Parathyroid adenoma (tissue), 2 donors: ENCODE measurements around the gene HS3ST6.
A peak's percentile ranks its signal among the peaks of the same experiment; 100 is the strongest.
"Not testable (repeated sequence)": the region's sequence is repeated elsewhere in the genome, so short reads cannot be mapped to it uniquely, and the experiment has no call there.

Source experiments
- H2AFZ ChIP-seq: fragments of 300-600 bp; sonication (generic); one replicate; pipeline ENCODE4 v1.7.0; 2017; ENCODE audit warnings: antibody characterized with exemption, mild to moderate bottlenecking
- H3K27ac ChIP-seq: fragments of 300-600 bp; sonication (generic); one replicate; pipeline ENCODE4 v1.7.0; 2017
- H3K27me3 ChIP-seq: fragments of 300-600 bp; sonication (generic); one replicate; pipeline ENCODE4 v1.7.0; 2017; ENCODE audit warnings: low read length; ENCODE audit not compliant: control insufficient read depth, insufficient read depth
- H3K36me3 ChIP-seq: fragments of 300-600 bp; sonication (generic); one replicate; pipeline ENCODE4 v1.7.0; 2017; ENCODE audit warnings: low read length; ENCODE audit not compliant: control insufficient read depth, insufficient read depth
- H3K4me1 ChIP-seq: fragments of 300-600 bp; sonication (generic); one replicate; pipeline ENCODE4 v1.7.0; 2017; ENCODE audit warnings: control low read depth
- H3K4me2 ChIP-seq: fragments of 300-600 bp; sonication (generic); one replicate; pipeline ENCODE4 v1.7.0; 2017; ENCODE audit warnings: low read length
- H3K4me3 ChIP-seq: fragments of 300-600 bp; sonication (generic); one replicate; pipeline ENCODE4 v1.7.0; 2017; ENCODE audit warnings: low read depth, low read length
- H3K79me2 ChIP-seq: fragments of 300-600 bp; sonication (generic); one replicate; pipeline ENCODE4 v1.7.0; 2017; ENCODE audit warnings: control low read depth
- H3K9ac ChIP-seq: fragments of 300-600 bp; sonication (generic); one replicate; pipeline ENCODE4 v1.7.0; 2017; ENCODE audit warnings: mild to moderate bottlenecking
- H3K9me3 ChIP-seq: fragments of 300-600 bp; sonication (generic); one replicate; pipeline ENCODE4 v1.7.0; 2017; ENCODE audit warnings: low read length; ENCODE audit not compliant: control insufficient read depth
- TF ChIP-seq, protein P1 (sequence below): fragments of 300-600 bp; sonication (generic); IDR thresholded peaks from one replicate; pipeline ENCODE4 v1.7.0; 2017; ENCODE audit warnings: antibody characterized with exemption, mild to moderate bottlenecking
- donor health status: primary hyperparathyroidism.

Gene HS3ST6

DNA sequence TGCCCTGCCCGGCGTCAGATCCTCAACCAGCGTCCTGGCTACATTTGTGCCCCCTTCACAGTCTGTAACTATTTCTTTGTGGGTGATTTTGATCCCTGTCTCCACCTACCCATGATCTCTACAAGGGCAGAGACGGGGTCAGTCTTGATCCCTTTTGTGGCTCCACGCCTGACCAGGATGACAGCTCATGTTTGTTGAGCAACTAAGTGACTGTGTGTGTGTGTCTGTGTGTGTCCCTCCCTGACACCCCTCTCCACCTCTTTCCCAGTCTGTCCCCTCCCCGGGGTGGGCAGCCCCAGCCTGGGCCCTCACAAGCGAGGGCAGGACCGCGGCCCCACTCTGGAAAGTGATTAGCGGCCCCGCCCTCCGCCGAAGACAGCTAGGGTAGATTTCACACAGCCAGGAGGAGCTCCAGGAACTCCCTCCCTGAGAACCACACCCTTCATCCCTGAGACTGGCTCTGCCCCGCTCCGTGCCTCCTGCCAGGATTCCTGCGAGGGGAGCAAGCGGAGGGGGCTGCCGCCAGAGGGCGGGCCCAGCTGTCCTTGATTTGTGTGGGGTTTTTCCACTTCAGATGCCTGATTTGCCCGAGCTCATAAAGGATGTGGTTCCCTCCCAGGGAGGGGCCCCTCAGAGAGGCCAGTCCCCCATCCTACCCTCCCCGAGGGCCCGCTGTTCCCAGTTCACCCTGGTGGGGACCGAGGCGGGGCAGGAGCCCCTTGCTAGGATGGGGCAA lies 5.3 kb upstream of the HS3ST6 start:
- Histone ChIP-seq H3K27me3 (peaks cover 11% of the 10 kb centered on the region), H3K4me1 (no peaks in the 10 kb centered on the region), H3K9me3 (no peaks in the 10 kb centered on the region), H3K27ac (no peak overlapping the region), H3K9ac (no peak overlapping the region), H3K36me3 (no peaks in the 10 kb centered on the region), H3K79me2 (no peaks in the 10 kb centered on the region), H3K4me3 (no peak overlapping the region), H2AFZ (no peak overlapping the region), H3K4me2 (no peak overlapping the region)
- TF ChIP-seq, protein P1, sequence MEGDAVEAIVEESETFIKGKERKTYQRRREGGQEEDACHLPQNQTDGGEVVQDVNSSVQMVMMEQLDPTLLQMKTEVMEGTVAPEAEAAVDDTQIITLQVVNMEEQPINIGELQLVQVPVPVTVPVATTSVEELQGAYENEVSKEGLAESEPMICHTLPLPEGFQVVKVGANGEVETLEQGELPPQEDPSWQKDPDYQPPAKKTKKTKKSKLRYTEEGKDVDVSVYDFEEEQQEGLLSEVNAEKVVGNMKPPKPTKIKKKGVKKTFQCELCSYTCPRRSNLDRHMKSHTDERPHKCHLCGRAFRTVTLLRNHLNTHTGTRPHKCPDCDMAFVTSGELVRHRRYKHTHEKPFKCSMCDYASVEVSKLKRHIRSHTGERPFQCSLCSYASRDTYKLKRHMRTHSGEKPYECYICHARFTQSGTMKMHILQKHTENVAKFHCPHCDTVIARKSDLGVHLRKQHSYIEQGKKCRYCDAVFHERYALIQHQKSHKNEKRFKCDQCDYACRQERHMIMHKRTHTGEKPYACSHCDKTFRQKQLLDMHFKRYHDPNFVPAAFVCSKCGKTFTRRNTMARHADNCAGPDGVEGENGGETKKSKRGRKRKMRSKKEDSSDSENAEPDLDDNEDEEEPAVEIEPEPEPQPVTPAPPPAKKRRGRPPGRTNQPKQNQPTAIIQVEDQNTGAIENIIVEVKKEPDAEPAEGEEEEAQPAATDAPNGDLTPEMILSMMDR = peak; percentile 11

DNA sequence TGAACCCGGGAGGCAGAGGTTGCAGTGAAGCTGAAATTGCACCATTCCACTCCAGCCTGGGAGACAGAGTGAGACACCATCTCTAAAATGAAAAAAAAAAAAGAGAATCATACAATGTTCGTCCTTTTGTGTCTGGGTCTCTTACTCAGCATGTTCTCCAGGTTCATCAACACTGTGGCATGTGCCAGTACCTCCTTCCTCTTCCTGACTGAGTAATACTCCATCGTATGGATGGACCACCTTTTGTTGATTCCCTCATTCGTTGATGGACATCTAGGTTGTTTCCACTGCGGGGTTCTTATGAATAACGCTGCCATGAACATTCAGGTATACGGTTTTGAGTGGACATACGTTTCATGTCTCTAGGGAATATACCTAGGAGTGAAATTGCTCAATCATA lies 4.1 kb upstream of the HS3ST6 start:
- no peak overlapping the region for H2AFZ ChIP-seq
- H3K4me1 ChIP-seq = no peaks in the 10 kb centered on the region
- no peaks in the 10 kb centered on the region for H3K9me3 ChIP-seq
- H3K4me3 ChIP-seq = no peak overlapping the region
- no peak overlapping the region for H3K9ac ChIP-seq
- no peaks in the 10 kb centered on the region for H3K79me2 ChIP-seq
- no peak overlapping the region for H3K4me2 ChIP-seq
- no peak overlapping the region for H3K27ac ChIP-seq
- peaks cover 14% of the 10 kb centered on the region for H3K27me3 ChIP-seq
- no peaks in the 10 kb centered on the region for H3K36me3 ChIP-seq
- TF ChIP-seq, protein P1 = no peak

DNA sequence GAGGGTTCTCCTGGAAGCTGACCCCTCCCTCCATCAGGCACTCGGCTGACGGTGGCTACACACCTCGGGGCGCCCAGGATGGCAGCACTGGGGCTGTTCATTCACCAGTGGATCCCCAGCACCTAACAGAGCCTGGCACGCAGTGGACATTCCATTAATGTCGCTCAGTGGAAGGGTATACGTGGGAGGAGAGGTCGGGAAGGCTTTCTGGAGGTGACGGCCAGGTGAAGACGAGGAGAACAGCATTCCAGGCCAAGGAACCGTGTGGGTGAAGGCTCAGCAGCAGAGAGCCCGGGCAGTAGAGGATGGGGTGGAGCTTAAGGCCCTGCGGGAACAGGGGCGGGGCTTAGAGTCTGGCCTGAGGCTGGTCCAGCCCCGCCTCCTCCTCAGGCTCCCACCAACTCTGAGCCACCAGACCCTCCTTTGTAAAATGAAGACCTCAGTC lies 2.5 kb upstream of the HS3ST6 start:
- Histone ChIP-seq H3K4me3 (no peak overlapping the region), H3K9me3 (no peaks in the 10 kb centered on the region), H3K27me3 (peaks cover 17% of the 10 kb centered on the region), H3K27ac (no peak overlapping the region), H3K9ac (no peak overlapping the region), H3K4me2 (no peak overlapping the region), H3K4me1 (no peaks in the 10 kb centered on the region), H3K36me3 (no peaks in the 10 kb centered on the region), H3K79me2 (no peaks in the 10 kb centered on the region), H2AFZ (no peak overlapping the region)
- TF ChIP-seq, protein P1 = no peak

DNA sequence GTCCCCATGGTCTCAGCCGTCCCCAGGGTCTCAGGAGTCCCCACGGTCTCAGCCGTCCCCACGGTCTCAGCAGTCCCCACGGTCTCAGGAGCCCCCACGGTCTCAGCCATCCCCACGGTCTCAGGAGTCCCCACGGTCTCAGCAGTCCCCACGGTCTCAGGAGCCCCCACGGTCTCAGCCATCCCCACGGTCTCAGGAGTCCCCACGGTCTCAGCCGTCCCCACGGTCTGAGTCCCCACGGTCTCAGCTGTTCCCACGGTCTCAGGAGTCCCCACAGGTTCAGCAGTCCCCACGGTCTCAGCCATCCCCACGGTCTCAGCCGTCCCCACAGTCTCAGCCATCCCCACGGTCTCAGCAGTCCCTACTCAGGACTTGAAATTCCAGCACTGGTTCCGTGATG lies 1.9 kb upstream of the HS3ST6 start:
- H3K4me1 ChIP-seq, H3K4me3 ChIP-seq, H3K4me2 ChIP-seq, H3K9ac ChIP-seq, H3K79me2 ChIP-seq, H3K36me3 ChIP-seq, H3K9me3 ChIP-seq, H2AFZ ChIP-seq, H3K27ac ChIP-seq: not testable (repeated sequence)
- H3K27me3 ChIP-seq = peaks cover 17% of the 10 kb centered on the region

DNA sequence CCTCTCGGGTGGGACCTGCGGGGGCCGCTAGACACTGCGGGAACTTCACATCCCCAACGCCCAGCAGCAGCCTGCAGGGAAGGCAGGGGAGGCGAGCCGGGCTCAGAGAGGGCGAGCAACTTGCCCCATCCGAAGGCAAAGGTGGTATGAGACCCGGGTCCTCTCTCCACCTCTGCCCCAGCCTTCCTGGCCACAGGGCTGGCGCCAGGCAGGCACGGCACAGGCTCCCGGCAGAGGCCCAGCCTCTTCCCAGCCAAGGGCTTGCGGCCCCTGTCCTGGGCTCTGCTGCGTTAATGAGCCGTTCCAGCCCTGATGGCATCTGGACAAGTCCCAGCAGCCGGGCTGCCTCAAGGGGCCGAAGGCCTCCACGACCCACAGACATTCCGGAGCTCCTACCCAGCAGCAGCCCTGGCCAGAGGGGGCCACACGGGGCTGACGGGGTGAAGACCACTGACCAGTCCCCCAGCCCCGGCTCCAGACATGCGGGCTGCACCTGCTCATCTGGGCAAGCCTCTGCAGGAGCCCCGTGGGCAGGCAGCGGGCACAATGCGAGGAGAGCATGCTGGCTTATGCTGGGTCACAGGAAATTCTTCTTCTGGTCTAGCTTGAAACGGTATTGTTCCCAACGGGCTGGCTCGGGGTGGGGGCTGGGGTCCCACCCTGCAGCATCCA lies 1.2 kb upstream of the HS3ST6 start:
- H3K4me1 ChIP-seq = no peaks in the 10 kb centered on the region
- no peak overlapping the region for H3K4me2 ChIP-seq
- H3K79me2 ChIP-seq = no peaks in the 10 kb centered on the region
- H3K9me3 ChIP-seq = no peaks in the 10 kb centered on the region
- no peak overlapping the region for H2AFZ ChIP-seq
- H3K27ac ChIP-seq = no peak overlapping the region
- H3K36me3 ChIP-seq = no peaks in the 10 kb centered on the region
- TF ChIP-seq, protein P1 = no peak
- H3K9ac ChIP-seq = no peak overlapping the region
- peaks cover 17% of the 10 kb centered on the region for H3K27me3 ChIP-seq
- no peak overlapping the region for H3K4me3 ChIP-seq
